Measurements from ENCODE around the gene HSF5. TPM values are rescaled to one million over a fixed set of nuclear protein-coding genes. Genes with fewer than 3 reads are reported as not detected.
A peak's percentile ranks its signal among the peaks of the same experiment; 100 is the strongest.
"Not testable (repeated sequence)": the region's sequence is repeated elsewhere in the genome, so short reads cannot be mapped to it uniquely, and the experiment has no call there.

Gene HSF5
- total RNA-seq, 4 donors from 2014 or later = under 0.01 to 0.13 TPM; not detected in 2

DNA sequence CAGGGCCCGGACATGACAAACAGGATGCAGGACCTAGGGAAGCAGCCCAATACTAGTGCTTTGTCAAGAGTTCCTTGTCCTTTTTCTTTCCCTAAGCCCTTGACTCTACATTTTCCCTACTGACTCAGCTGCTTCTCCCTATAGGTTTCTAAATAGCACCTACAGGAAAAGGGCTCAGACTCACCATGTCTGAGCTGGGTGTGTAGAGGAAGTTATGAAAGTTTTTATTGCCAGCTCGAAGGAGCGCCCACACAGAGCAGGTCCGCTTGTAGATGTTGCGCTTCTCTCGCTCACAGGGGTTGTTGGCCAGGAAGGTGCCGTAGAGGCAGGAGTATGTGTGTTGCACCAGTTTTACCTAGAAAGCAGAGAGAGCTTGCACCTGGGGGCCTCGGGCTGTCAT lies 15.7 kb upstream of the HSF5 start:
- no peaks in the 10 kb centered on the region for H3K27me3 ChIP-seq
- H3K4me3 ChIP-seq = no peak overlapping the region
- H3K9me3 ChIP-seq = no peaks in the 10 kb centered on the region
- intact Hi-C loops (cut with DNase I) = no loop called here
- no peaks in the 10 kb centered on the region for H3K4me1 ChIP-seq
- DNase-seq (ENCODE audit: extremely low spot score) = no peak
- TF ChIP-seq POLR2A (IDR thresholded peaks at IDR 0.05; ENCODE audit: low read depth) = no peak
- TF ChIP-seq POLR2AphosphoS5 (IDR thresholded peaks at IDR 0.05) = no peak
- no peak for TF ChIP-seq EP300 (IDR thresholded peaks at IDR 0.05)
- TF ChIP-seq, protein P1, sequence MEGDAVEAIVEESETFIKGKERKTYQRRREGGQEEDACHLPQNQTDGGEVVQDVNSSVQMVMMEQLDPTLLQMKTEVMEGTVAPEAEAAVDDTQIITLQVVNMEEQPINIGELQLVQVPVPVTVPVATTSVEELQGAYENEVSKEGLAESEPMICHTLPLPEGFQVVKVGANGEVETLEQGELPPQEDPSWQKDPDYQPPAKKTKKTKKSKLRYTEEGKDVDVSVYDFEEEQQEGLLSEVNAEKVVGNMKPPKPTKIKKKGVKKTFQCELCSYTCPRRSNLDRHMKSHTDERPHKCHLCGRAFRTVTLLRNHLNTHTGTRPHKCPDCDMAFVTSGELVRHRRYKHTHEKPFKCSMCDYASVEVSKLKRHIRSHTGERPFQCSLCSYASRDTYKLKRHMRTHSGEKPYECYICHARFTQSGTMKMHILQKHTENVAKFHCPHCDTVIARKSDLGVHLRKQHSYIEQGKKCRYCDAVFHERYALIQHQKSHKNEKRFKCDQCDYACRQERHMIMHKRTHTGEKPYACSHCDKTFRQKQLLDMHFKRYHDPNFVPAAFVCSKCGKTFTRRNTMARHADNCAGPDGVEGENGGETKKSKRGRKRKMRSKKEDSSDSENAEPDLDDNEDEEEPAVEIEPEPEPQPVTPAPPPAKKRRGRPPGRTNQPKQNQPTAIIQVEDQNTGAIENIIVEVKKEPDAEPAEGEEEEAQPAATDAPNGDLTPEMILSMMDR (IDR thresholded peaks at IDR 0.05) = no peak
- H3K36me3 ChIP-seq = peaks cover 83 to 100% (median 95%) of the 10 kb centered on the region in 4 donors
- 85% methylated on average over 8 of the region's 8 CpGs for WGBS
- H3K27ac ChIP-seq (replicated peaks in 1 of 4) = no peak overlapping the region

DNA sequence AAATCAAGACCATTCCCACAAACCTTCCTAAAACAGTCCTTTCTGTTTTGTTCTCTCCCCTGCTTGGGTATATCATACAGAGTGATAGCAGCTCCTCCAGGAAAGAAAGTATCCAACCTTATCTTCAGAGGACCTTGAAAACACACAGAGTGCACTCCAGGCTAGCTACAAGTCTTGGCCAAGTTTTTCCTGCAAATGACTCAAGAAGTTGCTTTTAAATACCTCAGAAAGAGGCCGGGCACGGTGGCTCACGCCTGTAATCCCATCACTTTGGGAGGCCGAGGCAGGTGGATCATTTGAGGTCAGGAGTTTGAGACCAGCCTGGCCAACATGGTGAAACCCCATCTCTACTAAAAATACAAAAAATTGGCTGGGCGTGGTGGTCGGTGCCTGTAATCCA lies 14.9 kb upstream of the HSF5 start:
- H3K4me1 ChIP-seq; H3K4me3 ChIP-seq; H3K27me3 ChIP-seq; DNase-seq (ENCODE audit: extremely low spot score); H3K9me3 ChIP-seq; intact Hi-C loops (cut with DNase I); H3K27ac ChIP-seq (replicated peaks in 1 of 4): not testable (repeated sequence)
- 95% methylated on average over 6 of the region's 6 CpGs for WGBS
- H3K36me3 ChIP-seq = peaks cover 75 to 98% (median 92%) of the 10 kb centered on the region in 4 donors

DNA sequence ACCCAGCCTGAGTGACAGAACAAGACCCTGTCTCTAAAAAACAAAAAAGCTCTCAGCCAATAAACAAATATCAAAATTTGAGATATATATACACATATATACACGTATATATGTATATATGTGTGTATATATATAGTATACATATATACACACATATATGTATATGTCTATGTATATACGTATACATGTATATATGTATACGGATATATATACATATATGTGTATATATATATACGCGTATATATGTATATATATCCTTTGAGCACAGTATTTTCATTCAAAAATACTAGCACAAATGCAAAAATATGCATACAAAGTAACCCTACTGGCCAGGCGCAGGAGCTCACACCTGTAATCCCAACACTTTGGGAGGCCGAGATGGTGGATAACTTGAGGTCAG lies 13.2 kb upstream of the HSF5 start:
- H3K27me3 ChIP-seq = no peaks in the 10 kb centered on the region
- intact Hi-C loops (cut with DNase I) = no loop called here
- no peak for TF ChIP-seq POLR2AphosphoS5 (IDR thresholded peaks at IDR 0.05)
- TF ChIP-seq POLR2A (IDR thresholded peaks at IDR 0.05; ENCODE audit: low read depth) = no peak
- TF ChIP-seq, protein P1 (IDR thresholded peaks at IDR 0.05) = no peak
- TF ChIP-seq EP300 (IDR thresholded peaks at IDR 0.05) = no peak
- DNase-seq (ENCODE audit: extremely low spot score) = no peak
- no peak overlapping the region for H3K4me3 ChIP-seq
- no peaks in the 10 kb centered on the region for H3K9me3 ChIP-seq
- 92% methylated on average over 7 of the region's 7 CpGs for WGBS
- peaks cover 61 to 98% (median 90%) of the 10 kb centered on the region in 4 donors for H3K36me3 ChIP-seq
- H3K27ac ChIP-seq (replicated peaks in 1 of 4) = no peak overlapping the region
- no peaks in the 10 kb centered on the region for H3K4me1 ChIP-seq

DNA sequence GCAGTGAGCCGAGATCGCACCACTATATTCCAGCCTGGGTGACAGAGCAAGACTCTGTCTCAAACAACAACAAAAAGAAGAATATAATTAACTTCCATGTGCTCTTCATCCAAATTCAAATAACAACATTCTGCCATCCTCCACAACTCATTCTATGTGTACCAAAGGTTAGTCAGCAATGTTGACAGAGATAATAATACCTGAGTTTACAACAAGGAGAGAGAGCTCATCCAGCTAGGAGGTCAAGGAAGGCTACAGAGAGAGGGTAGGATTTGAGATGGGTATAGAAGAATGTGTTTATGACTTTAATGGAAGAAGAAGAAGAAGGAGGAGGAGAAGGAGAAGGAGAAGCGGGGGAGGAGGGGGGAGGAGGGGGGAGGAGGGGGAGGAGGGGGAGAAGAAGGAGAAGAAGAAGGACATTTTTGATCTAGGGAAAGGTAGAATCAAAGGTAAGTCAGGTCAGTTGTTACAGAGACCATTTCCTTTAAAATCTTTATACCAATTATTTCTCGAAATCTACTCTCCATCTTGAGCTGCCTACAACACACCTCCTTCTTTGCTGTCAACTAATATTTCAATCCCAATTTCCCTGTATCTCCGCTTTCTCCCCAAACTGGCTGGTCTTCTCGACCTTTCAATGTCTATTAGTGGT lies 10.1 kb upstream of the HSF5 start:
- DNase-seq (ENCODE audit: extremely low spot score) = no peak
- no peaks in the 10 kb centered on the region for H3K4me1 ChIP-seq
- 93% methylated on average over 6 of the region's 6 CpGs for WGBS
- TF ChIP-seq, protein P1 (IDR thresholded peaks at IDR 0.05) = no peak
- TF ChIP-seq EP300 (IDR thresholded peaks at IDR 0.05) (no peak), POLR2A (IDR thresholded peaks at IDR 0.05; ENCODE audit: low read depth) (no peak), POLR2AphosphoS5 (IDR thresholded peaks at IDR 0.05) (no peak)
- H3K27me3 ChIP-seq = no peaks in the 10 kb centered on the region
- H3K4me3 ChIP-seq = no peak overlapping the region
- H3K36me3 ChIP-seq = peaks cover 55 to 98% (median 90%) of the 10 kb centered on the region in 4 donors
- intact Hi-C loops (cut with DNase I) = no loop called here
- H3K9me3 ChIP-seq = no peaks in the 10 kb centered on the region
- no peak overlapping the region for H3K27ac ChIP-seq (replicated peaks in 1 of 4)

DNA sequence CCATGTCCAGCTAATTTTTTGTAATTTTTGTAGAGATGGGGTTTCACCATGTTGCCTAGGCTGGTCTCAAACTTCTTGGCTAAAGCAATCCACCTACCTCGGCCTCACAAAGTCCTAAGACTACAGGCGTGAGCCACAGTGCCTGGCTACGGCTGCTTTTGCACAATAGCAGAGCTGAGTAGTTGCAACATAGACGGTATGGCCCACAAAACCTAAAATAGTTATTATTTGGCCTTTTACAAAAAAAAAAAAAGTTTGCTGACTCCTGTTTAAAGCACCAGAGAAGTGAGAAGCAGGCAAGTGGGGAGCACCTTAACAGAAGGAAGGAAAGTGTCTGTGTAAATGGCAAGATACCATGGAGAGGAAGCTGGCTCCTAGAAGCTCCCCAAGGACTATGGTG lies 5.3 kb upstream of the HSF5 start:
- no peaks in the 10 kb centered on the region for H3K9me3 ChIP-seq
- no peaks in the 10 kb centered on the region for H3K27me3 ChIP-seq
- no peaks in the 10 kb centered on the region for H3K4me1 ChIP-seq
- H3K27ac ChIP-seq (replicated peaks in 1 of 4) = no peak overlapping the region
- TF ChIP-seq POLR2A (IDR thresholded peaks at IDR 0.05; ENCODE audit: low read depth) (no peak), EP300 (IDR thresholded peaks at IDR 0.05) (no peak), POLR2AphosphoS5 (IDR thresholded peaks at IDR 0.05) (no peak)
- TF ChIP-seq, protein P1 (IDR thresholded peaks at IDR 0.05) = no peak
- peaks cover 66 to 98% (median 93%) of the 10 kb centered on the region in 4 donors for H3K36me3 ChIP-seq
- intact Hi-C loops (cut with DNase I) = no loop called here
- no peak overlapping the region for H3K4me3 ChIP-seq
- peak; percentile 74 for DNase-seq (ENCODE audit: extremely low spot score)
- WGBS = 76% methylated on average over 3 of the region's 4 CpGs

All from esophagus muscularis mucosa (tissue), 4 donors.